HG03457 (cell line): Measurements from ENCODE around the gene EP400.

Source experiments
- ATAC-seq: cut with Tn5 transposase; IDR thresholded peaks from one replicate; pipeline ENCODE4 v1.9.1; 2021; ENCODE audit warnings: moderate number of reproducible peaks; ENCODE audit not compliant: unreplicated experiment

The EP400 gene

DNA sequence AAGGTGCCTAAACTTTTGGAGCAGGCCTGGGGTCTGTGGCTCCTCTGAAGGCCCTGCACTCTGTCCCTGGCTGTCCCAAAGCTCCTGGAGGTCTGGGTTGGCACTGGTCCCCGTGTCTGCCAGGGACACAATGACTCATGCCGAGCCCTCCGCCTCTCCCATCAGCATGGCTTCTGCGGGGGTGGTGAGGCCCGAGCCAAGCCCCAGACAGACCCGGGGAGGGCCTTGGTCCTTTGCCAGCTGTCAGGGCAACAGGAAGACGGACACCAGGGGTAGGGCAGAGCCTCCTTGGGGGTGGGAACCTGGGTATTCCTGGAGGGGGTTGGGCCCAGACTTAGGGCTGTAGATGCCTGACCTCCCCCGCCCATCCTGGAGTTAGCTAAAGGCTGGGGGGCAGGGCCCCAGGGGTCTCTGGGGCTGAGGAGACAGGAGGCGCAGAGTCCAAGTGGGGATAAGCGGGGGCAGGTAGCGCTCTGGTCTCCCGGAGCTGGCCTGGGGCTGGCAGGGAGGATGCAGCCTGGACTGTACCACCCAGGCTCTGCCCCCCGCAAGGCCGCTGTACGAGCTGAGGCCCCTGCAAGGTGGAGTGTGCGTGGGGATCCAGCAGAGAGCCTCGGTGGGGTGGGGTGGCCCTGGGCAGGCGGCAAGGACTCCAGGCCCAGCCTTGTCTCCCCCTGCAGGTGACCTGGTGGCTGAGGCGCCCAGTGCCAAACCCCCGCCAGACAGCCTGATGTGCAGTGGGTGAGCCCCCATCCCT lies 37.0 kb upstream of the EP400 start:
- ATAC-seq: no peak

DNA sequence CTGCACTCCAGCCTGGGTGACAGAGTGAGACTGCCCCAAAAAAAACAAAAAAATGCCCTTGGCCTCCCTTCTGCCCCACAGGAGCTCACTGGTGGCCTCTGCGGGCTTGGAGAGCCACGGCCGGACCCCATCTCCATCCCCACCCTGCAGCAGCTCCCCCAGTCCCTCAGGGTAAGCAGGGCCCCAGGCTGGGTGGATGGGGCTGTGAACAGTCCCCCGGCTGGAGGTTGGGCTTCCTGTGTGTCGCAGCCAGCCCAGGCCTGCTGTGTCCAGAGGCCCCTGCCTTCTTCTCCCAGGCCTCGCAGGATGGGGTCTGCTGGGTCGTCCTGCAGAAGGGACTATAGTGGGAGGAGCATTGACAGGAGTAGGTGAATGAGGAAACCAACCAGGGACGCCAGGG lies 36.1 kb upstream of the EP400 start:
- no peak for ATAC-seq

DNA sequence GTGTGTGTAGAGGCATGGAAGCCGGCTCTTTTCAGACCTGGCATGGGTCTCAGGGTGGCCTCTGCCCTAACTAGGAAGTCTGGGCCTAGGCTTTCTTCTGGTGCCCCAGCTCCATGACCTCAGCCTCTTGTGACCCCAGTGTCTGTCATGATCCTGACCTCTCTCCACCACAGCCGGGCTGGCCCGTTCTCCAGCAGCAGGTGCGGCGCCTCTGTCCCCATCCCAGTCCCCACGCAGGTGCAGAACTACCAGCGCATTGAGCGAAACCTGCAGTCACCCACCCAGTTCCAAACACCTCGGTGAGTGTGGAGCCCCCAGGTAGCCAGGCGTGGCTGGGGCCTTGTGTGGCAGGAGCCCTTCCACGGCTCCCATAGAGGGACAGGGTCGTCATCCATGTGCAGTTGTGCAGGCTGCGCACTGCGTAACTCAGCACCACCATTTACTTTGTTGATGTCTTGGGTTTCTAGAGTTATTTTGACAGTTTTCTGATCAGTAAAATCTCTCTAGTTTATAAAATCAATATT lies 35.5 kb upstream of the EP400 start:
- ATAC-seq: no peak

DNA sequence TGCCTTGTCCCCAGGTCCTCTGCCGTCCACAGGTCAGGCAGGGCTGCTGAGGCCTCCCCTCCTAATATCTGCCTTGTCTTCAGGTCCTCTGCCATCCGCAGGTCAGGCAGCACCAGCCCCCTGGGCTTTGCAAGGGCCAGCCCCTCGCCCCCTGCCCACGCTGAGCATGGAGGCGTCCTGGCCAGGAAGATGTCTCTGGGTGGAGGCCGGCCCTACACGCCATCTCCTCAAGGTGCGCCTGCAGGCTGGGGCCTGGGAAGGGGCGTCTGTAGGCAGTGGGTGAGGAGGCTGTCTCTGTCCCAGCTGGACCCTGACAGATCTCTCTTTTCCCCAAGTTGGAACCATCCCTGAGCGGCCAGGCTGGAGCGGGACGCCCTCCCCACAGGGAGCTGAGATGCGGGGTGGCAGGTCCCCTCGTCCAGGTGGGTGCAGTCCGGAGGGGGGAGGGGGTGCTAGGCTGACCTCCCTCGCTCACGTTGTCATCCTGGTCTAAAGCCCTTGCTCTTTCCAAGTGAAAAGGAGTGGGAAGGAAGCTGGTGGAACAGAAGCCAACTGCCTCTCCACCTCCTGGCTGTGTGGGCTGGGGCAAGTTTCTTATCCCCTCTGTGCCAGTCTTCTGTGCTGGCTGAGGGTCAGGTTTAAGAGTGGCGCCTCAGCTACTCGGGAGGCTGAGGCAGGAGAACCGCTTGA lies 34.6 kb upstream of the EP400 start:
- no peak for ATAC-seq

DNA sequence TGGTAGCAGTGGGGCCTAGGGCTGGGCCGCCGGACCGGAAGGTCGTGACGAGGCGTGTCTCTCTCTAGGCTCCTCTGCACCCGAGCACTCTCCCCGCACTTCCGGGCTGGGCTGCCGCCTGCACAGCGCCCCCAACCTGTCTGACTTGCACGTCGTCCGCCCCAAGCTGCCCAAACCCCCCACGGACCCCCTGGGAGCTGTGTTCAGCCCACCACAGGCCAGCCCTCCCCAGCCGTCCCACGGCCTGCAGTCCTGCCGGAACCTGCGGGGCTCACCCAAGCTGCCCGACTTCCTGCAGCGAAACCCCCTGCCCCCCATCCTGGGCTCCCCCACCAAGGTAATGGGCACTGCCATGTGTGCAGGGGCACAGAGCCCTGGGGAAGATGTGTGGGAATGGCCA lies 33.9 kb upstream of the EP400 start:
- no peak for ATAC-seq

DNA sequence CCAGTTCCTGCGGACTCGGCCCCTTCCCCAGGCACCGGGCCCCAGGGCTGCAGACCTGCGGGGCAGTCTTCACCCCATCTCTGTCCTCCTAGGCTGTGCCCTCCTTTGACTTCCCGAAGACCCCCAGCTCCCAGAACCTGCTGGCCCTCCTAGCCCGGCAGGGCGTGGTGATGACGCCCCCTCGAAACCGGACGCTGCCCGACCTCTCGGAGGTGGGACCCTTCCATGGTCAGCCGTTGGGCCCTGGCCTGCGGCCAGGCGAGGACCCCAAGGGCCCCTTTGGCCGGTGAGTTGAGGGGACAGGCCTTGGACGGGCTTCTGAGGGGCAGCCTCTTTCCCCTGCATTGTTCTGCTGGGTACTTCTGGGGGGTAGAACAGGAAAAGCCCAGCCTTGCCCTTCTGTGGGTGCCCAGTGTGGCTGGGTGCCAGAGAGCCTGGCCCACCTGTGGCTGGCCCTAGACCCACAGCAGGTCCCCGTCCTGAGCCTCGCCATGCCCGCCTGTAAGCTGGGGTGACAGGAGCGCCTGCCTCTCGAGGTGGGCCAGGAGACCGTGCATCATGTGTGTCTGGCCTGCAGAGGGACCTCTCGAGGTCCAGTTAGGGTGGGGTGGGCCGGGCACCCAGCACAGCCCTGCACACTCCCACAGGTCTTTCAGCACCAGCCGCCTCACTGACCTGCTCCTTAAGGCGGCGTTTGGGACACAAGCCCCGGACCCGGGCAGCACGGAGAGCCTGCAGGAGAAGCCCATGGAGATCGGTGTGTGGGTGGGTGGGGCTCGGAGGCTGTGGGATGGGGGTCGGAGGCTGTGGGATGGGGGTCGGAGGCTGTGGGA lies 33.2 kb upstream of the EP400 start:
- no peak for ATAC-seq

DNA sequence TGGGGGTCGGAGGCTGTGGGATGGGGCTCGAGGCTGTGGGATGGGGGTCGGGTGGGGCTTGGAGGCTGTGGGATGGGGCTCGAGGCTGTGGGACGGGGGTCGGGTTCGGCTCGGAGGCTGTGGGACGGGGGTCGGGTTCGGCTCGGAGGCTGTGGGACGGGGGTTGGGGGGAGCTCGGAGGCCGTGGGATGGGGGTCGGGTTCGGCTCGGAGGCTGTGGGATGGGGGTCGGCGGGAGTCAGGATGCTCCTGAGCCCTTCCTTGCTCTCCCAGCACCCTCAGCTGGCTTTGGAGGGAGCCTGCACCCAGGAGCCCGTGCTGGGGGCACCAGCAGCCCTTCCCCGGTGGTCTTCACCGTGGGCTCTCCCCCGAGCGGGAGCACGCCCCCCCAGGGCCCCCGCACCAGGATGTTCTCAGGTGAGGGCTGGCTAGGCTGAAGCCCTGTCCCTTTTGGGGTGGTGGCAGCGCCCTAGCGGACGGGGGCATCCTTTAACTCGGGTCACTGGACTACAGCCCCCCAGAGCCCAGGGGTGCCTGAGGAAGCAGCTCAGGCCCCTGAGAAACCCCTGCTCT lies 32.5 kb upstream of the EP400 start:
- ATAC-seq: no peak

DNA sequence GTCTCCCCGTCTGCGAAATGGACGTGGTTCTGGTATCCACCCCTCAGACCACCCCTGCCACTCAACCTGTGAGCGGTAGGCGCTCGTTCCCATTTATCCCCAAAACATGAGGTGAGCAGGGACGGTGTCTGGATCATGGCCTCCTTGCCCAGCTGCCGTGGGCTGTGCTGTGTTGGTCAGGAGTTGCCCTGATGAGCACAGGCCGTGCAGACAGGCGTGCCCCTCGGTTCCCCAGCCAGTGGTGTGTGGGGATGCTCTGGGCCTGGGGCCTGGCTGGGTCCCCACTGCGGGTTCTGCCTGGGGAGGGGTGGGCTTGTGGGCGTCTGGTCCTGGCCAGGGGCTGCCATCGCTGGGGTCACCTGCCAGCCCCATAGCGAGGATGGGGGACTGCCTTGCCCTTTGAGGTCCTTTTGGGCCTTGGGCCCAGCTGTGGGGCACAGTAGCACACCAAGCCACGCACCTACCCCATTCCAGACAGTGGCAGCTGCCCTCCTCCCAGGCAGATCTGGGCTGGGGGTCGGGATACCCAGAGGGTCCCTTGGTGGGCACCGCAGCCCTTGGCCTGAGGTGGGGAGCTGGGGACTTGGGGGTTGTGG lies 31.9 kb upstream of the EP400 start:
- ATAC-seq: no peak

DNA sequence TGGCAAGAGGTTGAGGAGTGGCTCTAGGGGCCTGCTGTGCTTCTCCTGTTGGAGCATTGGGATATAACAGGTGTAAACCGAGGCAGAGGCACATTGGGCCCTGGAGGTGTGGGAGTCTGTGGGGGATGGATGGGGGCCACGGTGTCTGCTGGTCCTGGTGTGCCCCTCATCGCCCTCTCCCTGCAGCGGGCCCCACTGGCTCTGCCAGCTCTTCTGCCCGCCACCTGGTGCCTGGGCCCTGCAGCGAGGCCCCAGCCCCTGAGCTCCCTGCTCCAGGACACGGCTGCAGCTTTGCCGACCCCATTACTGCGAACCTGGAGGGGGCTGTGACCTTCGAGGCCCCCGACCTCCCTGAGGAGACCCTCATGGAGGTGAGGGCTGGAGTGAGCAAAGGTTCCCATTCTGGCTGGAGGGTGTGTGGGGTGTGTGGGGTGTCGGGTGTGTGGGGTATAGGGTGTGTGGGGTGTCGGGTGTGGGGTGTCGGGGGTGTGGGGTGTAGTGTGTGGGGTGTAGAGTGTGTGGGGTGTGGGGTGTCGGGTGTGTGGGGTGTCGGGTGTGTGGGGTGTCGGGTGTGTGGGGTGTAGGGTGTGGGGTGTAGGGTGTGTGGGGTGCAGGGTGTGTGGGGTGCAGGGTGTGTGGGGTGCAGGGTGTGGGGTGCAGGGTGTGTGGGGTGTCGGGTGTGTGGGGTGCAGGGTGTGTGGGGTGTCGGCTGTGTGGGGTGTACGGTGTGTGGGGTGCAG lies 31.3 kb upstream of the EP400 start:
- no peak for ATAC-seq

DNA sequence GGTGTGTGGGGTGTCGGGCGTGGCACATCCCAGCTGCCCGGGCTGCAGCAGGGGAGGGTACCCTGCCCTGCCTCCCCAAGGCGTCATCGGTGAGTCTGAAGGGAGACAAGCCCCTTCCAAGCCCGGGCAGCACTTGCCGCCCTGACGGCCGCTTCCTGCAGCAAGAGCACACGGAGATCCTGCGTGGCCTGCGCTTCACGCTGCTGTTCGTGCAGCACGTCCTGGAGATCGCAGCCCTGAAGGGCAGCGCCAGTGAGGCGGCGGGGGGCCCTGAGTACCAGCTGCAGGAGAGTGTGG lies 30.7 kb upstream of the EP400 start:
- no peak for ATAC-seq

DNA sequence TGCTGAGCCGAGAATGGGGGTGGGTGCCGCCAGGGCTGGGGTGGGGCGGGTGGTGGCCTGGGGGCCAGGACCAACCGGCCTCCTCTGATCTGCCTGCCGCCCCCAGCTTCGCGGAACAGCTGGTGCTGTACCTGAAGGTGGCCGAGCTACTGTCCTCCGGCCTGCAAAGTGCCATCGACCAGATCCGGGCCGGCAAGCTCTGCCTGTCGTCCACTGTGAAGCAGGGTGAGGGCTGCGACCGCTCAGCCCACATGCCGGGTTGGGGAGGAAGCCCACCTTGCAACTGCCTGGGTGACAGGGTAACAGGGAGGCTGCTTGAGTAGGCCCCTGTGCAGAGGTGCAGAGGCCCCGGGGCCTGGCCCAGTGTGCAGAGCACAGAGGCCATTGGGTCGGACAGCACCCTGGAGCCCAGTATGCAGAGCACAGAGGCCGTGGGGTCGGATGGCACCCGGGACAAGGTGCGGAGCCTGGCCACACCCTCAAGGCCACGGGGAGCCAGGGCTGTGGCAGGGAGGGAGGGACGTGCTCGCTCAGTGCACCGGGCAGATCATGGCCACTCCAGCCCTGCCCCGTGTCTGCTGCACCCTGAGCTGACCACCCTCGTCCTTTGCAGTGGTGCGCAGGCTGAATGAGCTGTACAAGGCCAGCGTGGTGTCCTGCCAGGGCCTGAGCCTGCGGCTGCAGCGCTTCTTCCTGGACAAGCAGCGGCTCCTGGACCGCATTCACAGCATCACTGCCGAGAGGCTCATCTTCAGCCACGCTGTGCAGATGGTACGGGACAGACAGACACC lies 30.2 kb upstream of the EP400 start:
- ATAC-seq: no peak

DNA sequence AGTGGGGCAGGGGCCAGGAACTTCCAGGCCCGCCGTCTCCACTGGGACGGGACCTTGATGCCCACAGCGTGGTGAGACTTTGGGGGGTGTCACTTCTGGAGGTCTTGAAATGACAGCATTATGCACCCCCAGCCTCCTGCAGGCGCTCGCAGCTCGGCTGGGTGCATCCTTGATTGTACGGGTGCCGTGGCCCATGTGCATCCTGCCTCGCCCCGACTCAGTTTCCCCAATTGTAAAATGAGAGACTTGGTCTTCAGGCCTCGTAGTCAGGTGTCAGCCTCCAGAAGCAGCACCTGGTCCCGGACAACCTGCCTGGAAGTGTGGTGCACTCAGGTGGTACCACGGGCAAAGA lies 29.6 kb upstream of the EP400 start:
- no peak for ATAC-seq

DNA sequence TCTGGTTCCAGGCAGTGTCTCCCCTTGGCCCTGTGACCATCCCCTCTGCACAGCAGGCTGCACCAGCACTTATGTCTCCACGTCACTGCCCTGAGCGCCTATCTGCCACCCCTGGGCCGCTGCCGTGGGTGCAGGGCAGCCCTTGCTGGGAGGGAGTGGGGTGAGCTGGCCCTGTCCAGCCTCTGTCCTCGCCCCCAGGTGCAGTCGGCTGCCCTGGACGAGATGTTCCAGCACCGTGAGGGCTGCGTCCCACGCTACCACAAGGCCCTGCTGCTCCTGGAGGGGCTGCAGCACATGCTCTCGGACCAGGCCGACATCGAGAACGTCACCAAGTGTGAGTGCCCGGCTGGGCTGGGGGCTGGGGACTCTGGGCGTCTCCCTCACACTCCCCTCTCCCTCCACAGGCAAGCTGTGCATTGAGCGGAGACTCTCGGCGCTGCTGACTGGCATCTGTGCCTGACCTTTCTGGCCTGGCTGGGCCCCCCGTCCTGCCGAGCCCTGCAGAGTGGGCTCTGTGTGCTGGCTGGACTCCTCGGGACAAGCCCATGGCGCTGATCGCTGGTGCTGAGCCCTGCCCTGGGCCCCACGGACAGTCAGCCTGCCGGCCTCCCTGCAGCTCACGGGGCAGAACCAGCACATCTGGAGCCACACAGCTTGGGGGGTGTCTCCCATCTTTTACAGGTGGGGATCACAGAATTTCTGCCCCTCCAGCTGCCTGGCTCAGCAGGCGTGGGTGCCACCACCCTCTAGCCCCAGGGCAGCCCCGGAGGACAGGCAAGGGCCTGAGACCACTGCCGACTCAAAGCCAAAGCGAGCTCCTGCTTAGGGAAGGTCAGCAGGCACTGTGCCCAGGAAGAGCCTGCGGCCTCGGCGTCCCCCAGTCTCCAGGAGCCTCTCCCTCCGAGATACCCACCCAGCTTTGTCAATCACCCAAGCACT lies 28.6 kb upstream of the EP400 start:
- ATAC-seq: no peak

DNA sequence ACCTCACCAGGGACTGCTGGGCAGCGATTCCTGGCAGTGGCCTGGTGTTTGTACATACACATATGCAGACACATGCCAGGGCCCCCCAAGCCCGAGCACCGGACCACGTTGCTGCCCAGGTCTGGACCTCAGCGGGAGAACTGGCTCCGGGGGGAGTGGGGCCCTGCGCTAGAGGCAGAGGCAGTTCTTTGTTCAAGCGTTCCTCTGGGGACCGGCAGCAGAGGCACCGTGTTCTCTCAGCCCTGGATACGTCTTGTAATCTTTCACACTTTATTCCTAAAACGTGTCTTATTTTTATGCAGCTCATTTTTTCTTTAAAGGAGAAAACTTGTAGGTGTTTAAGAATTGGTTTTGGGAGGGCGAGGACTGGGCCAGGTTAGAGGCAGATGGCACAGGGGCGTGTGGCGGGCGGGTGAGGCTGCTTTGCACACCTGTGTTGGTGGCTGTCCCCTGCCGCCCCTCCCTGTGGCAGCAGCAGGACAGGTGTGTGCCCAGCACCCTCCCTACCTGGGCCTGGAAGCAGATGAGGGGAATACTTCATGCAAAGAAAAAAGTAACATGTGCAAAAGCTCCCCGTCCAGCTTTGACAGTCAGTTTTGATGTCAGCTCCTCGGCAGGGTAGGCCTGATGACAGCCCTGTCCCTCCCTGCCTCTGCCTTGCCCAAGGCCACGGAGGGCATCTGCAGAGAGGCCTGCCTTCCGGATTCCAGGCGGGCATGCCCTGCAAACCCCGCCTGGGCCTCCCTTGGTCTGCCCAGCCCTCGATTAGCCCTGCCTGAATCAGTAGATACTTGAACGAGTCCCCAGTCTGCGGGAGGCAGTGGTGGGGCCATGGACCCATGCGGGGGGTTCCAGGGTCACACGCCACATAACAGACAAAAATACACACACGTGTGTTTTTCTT lies 27.6 kb upstream of the EP400 start:
- ATAC-seq: no peak

DNA sequence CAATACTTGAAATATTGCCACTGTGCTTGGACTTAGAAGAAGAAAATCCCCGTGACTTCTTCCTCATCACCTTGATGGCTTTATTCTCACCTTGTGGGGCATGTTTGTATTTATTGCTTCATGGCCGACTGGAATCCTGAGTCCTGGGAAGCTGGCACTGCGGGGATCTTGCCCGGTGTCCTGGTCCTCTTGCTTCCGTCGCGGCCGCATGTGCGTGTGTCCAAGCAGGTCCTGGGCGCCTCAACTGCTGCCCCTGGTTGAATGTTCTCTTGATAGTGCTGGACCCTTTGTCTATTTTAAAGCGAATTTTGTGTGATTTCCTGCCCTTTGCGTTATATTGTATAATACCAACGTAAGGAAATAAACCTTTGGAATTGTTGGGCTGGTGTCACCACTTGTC lies 27.0 kb upstream of the EP400 start:
- no peak for ATAC-seq

DNA sequence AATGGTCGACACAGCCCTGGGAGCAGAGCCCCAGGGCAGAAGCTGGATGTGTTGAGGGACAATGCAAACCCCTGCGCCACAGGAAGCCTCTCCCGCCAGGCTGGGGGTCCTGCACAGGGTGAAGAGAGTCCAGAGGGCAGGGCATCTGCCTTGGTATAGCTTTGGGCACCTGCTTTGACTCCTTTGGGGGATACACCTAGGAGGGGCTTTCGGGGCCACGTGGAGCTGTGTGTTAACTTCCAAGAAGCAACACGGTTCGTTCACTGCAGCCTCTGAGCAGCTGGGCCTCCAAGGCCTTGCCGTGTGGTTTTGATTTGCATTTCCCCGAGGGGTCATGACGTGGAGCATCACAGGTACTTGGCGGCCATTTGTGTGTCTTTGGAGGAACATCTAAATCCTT lies 26.5 kb upstream of the EP400 start:
- ATAC-seq: no peak
